Jurkat, Clone E6-1 (cell line): Measurements from ENCODE around the gene TMEM94.
"Not testable (repeated sequence)": the region's sequence is repeated elsewhere in the genome, so short reads cannot be mapped to it uniquely, and the experiment has no call there.

Experiments used
- DNase-seq: peaks from one replicate; pipeline ENCODE4 v3.0.0-alpha.2; 2011; ENCODE audit warnings: low read depth, low spot score
- H3K4me3 ChIP-seq: 2 replicates; pipeline ENCODE4 v1.5.1; 2011; ENCODE audit warnings: mild to moderate bottlenecking, low read length, control low read depth, moderate library complexity

TMEM94 gene

GRCh38 chr17:75474736-75475135 is 18.3 kb downstream of the TMEM94 start:
- no peak for DNase-seq
- H3K4me3 ChIP-seq: no peak overlapping the region

- DNase-seq: no peak
- H3K4me3 ChIP-seq: no peak overlapping the region
These were observed 18.9 kb downstream of the TMEM94 start for GRCh38 chr17:75475144-75475835.

GRCh38 chr17:75475851-75476250 is 19.4 kb downstream of the TMEM94 start:
- DNase-seq: no peak

GRCh38 chr17:75476271-75476671 is 19.8 kb downstream of the TMEM94 start:
- DNase-seq: no peak
- H3K4me3 ChIP-seq: no peak overlapping the region

More at GRCh38 chr17:75475851-75476250, 19.4 kb downstream of the TMEM94 start:
- H3K4me3 ChIP-seq: no peak overlapping the region

DNA sequence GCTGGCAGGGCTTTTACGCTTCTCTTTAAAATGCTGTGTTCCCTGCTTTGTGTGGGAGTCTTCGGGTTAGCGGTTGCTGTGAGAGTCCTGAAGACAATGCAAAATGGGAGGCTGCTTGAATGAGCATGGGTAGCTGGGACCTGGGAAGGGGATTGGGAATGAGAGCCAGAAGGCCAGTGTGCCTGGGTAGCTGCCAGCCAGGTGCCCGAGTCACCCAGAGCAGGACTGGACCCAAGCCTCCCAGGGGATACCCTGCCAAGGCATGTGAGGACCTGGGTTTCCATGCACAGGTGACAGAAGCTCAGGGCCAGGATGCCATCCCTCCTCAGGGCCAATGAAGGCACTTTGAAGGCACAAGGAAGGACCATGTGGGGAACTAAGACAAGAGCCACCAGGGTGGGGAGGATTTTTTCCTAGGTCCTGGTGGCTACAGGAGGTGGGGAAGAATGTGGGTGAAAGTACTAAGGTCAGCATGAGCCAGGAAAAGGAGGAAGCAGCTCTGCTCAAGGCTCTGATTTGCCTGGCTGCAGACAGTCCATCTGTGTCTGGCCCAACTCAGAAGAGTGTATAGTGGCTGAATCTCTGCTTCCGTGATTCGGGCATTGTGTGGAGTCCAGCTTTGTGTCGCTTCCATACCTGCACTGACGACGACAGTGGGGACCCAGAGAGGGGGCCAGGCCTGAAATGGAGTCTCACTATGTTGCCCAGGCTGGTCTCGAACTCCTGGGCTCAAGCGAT is 20.5 kb downstream of the TMEM94 start:
- H3K4me3 ChIP-seq: no peak overlapping the region
- DNase-seq: no peak

GRCh38 chr17:75477490-75477862 is 21.0 kb downstream of the TMEM94 start:
- DNase-seq: not testable (repeated sequence)

DNA sequence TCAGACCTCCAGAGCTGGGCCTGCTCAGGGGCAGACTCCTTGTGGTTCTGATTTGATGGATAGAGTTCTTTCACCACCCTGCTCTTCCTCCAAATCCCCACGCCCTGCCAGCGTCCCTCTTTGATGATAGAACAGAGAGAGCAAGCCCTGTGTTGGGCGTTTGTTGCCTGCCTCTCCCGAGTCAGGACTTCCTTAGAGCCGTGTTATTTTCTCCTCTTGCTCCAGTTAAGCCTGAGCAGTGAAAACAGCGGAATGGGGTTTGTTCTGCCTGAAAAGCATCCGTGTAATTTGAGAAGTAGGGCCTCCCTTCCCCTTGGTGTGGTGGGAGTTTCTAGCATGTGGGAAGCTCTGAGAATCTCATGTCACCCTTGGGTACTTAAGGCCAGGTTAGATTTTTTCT is 22.1 kb downstream of the TMEM94 start:
- no peak overlapping the region for H3K4me3 ChIP-seq

More at GRCh38 chr17:75477490-75477862, 21.0 kb downstream of the TMEM94 start:
- H3K4me3 ChIP-seq: not testable (repeated sequence)

GRCh38 chr17:75480281-75480680 is 23.8 kb downstream of the TMEM94 start:
- H3K4me3 ChIP-seq: no peak overlapping the region
- DNase-seq: no peak

More for the DNA sequence above, 22.1 kb downstream of the TMEM94 start:
- no peak for DNase-seq

GRCh38 chr17:75481194-75482068 is 25.0 kb downstream of the TMEM94 start:
- DNase-seq: no peak
- no peak overlapping the region for H3K4me3 ChIP-seq

DNA sequence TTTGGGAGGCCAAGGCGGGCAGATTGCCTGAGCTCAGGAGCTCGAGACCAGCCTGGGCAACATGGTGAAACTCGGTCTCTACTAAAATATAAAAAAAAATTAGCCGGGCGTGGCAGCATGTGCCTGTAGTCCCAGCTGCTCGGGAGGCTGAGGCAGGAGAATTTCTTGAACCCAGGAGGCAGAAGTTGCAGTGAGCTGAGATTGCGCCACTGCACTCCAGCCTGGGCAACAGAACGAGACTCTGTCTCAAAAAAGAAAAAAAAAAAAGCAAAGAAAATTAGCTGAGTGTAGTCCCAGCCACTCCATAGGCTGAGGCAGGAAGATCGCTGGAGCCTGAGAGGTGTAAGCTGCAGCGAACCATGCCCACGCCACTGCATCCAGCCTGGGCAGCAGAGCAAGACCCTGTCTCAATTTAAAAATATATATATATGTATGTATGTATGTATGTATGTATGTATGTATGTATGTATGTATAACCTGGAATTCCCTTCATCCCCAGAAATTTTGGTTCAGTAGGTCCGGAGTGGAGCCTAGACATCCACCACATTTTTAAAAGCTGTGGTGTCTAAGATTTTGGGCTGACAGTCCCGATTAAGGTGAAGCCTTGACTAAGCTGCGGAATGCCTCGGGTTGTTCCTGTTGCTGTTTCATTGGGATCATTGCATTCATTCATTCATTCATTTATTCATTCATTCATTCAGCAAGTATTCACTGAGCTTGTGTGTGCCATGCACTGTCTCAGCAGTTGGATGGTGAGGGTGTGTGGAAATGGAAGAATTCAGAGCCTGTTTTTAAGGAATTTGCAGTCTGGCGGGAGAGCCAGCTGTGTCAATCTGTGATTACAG is 25.9 kb downstream of the TMEM94 start:
- H3K4me3 ChIP-seq: no peak overlapping the region
- no peak for DNase-seq

GRCh38 chr17:75485688-75486087 is 29.3 kb downstream of the TMEM94 start:
- no peak overlapping the region for H3K4me3 ChIP-seq
- no peak for DNase-seq

- H3K4me3 ChIP-seq: no peak overlapping the region
- no peak for DNase-seq
These were observed 29.7 kb downstream of the TMEM94 start for GRCh38 chr17:75486151-75486550.

GRCh38 chr17:75486951-75487350 is 30.5 kb downstream of the TMEM94 start:
- DNase-seq: no peak
- H3K4me3 ChIP-seq: peak overlapping the region; percentile 51

- peak; percentile 91 for DNase-seq
- peak overlapping the region; percentile 51 for H3K4me3 ChIP-seq
These were observed 31.1 kb downstream of the TMEM94 start for GRCh38 chr17:75487351-75488070.

- no peak for DNase-seq
These were observed 32.5 kb downstream of the TMEM94 start for GRCh38 chr17:75488693-75489510.

DNA sequence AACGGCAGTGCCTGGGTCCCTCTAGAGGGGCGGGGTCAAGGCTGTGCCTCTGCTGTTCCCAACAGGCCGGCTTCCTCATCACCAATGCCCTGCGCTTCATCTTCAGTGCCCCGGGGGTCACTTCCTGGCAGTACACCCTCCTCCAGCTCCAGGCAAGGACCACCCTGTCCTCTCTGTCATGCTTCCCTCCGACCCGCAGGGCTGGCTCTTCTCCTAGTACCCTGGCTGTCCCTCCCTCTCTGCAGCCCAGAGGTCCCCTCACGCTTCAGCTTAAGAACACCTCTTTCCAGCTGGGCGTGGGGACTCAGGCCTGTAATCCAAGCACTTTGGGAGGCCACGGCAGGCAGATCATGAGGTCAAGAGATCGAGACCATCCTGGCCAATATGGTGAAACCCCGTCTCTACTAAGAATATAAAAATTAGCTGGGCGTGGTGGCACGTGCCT is 33.1 kb downstream of the TMEM94 start:
- no peak overlapping the region for H3K4me3 ChIP-seq
- no peak for DNase-seq

More at GRCh38 chr17:75488693-75489510, 32.5 kb downstream of the TMEM94 start:
- H3K4me3 ChIP-seq: no peak overlapping the region

DNA sequence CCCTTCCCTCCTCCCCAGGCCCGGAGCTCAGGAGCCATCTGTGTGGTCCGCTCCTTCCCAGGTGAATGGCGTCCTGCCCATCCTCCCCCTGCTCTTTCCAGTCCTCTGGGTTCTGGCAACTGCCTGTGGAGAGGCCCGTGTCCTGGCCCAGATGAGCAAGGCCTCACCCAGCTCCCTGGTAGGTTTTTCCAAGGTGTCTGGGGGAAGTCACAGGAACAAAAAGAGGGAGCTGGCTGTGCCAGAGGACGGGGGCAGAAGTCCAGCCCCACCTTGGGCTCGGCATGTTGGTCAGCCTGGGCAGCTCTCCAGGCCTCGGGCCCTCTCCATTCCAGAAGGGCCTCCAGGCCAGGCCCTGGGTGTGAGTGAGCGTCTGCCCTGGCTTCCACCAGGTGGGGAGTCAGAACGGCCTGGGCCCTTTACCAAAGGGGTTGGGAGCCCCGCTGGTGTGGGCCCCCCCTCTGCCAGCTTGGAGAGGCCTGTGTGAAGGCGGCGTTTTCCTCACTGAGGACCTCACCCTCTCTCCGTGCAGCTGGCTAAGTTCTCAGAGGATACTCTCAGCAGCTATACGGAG is 33.8 kb downstream of the TMEM94 start:
- H3K4me3 ChIP-seq: no peak overlapping the region
- DNase-seq: no peak
